AG20443 (cell line): Measurements from ENCODE around the gene ARAF.

Experiments
- DNase-seq: peaks from one replicate; pipeline ENCODE4 v3.0.0; 2012; ENCODE audit warnings: low spot score, mixed read lengths

ARAF gene

DNA sequence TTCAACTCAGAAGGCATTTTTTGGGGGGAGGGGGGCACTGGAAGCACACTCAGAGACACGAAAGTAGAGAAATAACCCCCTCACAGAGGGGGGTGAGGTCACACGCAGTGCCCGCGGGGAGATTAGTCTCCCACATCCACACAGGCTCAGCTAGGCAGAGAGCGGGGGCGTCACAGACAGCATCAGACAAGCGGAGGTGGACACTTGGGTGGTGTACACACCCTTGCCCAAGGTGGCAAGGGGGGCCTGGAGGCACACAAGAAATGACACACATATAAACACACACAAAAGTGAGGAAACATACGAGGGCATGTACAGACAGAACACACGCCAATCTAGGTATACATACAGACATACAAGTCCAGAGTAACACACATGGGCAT is 59.3 kb downstream of the ARAF start:
- DNase-seq: no peak
